Ascending aorta (tissue), 2 donors: ENCODE results near the gene SCUBE2. TPM values are rescaled to one million over a fixed set of nuclear protein-coding genes. Genes with fewer than 3 reads are reported as not detected.

Experiments used
- DNase-seq, 2 donors: peaks; one replicate each; pipeline ENCODE4 v3.0.0-alpha.2; 2019; ENCODE audit warnings: low spot score in 2 of 2
- H3K27ac ChIP-seq, 2 donors: fragments of 200-600 bp; sonication (generic); one replicate each; pipeline ENCODE4 v1.5.1; 2016 to 2017; ENCODE audit warnings: mild to moderate bottlenecking in 1 of 2
- H3K27me3 ChIP-seq: fragments of 200-600 bp; sonication (generic); one replicate; pipeline ENCODE4 v1.5.1; 2017
- H3K36me3 ChIP-seq, 2 donors: fragments of 200-600 bp; sonication (generic); one replicate each; pipeline ENCODE4 v1.5.1; 2016
- H3K4me1 ChIP-seq, 2 donors: fragments of 200-600 bp; sonication (generic); one replicate each; pipeline ENCODE4 v1.5.1; 2016 to 2017; ENCODE audit warnings: mild to moderate bottlenecking in 1 of 2
- H3K4me3 ChIP-seq, 2 donors: fragments of 200-600 bp; sonication (generic); one replicate each; pipeline ENCODE4 v1.5.1; 2016 to 2017; ENCODE audit warnings: mild to moderate bottlenecking in 1 of 2
- H3K9me3 ChIP-seq, 2 donors: fragments of 200-600 bp; sonication (generic); one replicate each; pipeline ENCODE4 v1.5.1; 2016
- intact Hi-C: fragments of 100-400 bp; cut with DNase I; formaldehyde crosslinking; loops from one replicate; pipeline ENCODE4 v1.15.1; 2023
- total RNA-seq: library from RNA; depleted of rRNA; stranded (reverse); fragments of >200 nt; gene quantifications from one replicate; pipeline ENCODE4 v1.1.0, GENCODE V29; 2016
- TF ChIP-seq, protein P1 (sequence below), 3 experiments: fragments of 200-600 bp in 2 of 3; fragments of 450-650 bp in 1 of 3; sonication (generic) in 2 of 3; IDR thresholded peaks; one replicate each; pipeline ENCODE4 v1.5.1; 2016 to 2019; ENCODE audit warnings: antibody characterized with exemption in 3 of 3, mild to moderate bottlenecking in 1 of 3, moderate library complexity in 1 of 3

Gene SCUBE2
- total RNA-seq, 1 donor from 2014 or later = 1.1 TPM

DNA sequence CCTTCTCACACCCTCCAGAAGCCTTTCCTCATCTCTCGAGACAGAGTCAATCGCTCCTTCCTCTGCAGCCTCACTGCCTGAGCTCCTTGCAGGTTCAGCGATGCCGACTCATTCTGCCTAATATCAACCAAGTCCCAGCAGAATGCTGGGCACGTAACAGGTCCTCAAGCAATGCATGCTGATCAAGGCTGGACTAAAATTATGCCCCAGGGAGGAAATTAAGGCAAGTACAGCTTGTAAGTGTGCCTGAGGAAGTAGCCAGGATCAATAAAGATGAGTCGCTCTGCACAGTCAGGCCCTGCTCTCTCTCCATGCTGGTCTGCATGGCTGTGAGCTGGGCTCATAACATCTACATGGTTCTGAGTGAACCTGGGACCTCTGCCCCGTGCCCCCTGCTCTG, 62.0 kb downstream of the SCUBE2 start:
- intact Hi-C loops = no loop called here
- no peak for DNase-seq
- Histone ChIP-seq H3K36me3 (no peaks in the 10 kb centered on the region), H3K27ac (no peak overlapping the region), H3K4me1 (no peaks in the 10 kb centered on the region), H3K9me3 (no peaks in the 10 kb centered on the region), H3K27me3 (no peaks in the 10 kb centered on the region), H3K4me3 (no peak overlapping the region)
- TF ChIP-seq, protein P1, sequence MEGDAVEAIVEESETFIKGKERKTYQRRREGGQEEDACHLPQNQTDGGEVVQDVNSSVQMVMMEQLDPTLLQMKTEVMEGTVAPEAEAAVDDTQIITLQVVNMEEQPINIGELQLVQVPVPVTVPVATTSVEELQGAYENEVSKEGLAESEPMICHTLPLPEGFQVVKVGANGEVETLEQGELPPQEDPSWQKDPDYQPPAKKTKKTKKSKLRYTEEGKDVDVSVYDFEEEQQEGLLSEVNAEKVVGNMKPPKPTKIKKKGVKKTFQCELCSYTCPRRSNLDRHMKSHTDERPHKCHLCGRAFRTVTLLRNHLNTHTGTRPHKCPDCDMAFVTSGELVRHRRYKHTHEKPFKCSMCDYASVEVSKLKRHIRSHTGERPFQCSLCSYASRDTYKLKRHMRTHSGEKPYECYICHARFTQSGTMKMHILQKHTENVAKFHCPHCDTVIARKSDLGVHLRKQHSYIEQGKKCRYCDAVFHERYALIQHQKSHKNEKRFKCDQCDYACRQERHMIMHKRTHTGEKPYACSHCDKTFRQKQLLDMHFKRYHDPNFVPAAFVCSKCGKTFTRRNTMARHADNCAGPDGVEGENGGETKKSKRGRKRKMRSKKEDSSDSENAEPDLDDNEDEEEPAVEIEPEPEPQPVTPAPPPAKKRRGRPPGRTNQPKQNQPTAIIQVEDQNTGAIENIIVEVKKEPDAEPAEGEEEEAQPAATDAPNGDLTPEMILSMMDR (IDR thresholded peaks at IDR 0.05) = no peak

DNA sequence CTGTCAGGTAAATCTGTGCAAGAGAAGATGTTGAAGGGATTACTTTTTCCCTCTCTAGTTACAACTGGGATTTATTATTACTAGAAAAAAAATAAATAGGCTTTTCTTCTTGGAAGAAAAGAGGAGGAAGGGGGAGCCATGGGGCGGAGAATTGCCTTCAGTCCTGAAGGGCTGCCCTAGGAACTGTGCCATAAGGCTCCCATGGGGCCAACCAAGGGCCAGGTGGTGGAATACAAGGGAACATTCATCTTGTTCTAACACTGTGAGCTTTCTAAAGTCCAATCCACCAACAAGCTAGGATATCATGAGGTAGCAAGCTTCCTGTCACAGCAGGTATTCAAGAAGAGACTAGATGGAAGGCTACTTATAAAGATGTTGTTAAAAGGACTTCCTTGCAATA, 62.8 kb downstream of the SCUBE2 start:
- Histone ChIP-seq H3K27ac (no peak overlapping the region), H3K4me1 (no peaks in the 10 kb centered on the region), H3K9me3 (no peaks in the 10 kb centered on the region), H3K27me3 (no peaks in the 10 kb centered on the region), H3K36me3 (no peaks in the 10 kb centered on the region), H3K4me3 (no peak overlapping the region)
- intact Hi-C loops = no loop called here
- TF ChIP-seq, protein P1 (IDR thresholded peaks at IDR 0.05) = no peak
- no peak for DNase-seq

DNA sequence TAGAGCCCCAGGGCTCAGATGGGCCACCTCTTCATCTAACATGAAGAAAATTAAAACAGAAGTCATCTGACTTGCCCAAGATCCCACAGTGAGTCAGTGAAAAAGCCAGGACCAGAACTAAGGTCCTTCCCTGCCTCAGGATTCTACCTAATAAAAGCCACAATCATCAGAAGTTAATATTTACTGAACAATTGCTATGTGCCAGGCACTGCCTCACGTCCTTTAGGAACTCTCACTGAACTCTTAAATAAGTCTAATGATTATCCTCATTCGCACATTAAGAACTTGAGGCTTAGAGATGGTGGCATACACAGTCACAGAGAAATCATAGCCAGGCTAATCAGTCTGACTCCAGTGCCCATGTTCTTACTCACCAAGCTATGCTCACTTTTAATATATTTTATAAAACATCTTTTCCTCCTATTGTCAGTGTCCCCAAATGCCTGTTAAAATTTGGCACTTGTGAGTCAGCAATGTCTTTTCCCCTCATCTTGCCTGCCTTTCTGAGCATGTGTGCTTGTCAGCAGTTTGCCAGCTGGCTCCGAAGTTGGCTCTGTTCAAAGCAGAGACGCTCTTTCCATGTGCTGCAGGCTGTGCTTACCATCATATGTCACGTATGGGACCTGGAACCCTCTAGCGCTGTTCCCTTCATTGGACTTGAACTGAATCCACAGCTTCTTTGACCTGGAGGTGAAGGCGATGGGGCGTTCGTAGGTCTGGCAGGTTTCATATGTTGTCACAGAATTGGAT, 66.1 kb downstream of the SCUBE2 start:
- Histone ChIP-seq H3K9me3 (no peaks in the 10 kb centered on the region), H3K27me3 (no peaks in the 10 kb centered on the region), H3K4me3 (no peak overlapping the region), H3K4me1 (no peaks in the 10 kb centered on the region), H3K27ac (no peak overlapping the region), H3K36me3 (no peaks in the 10 kb centered on the region)
- DNase-seq = no peak
- intact Hi-C loops = no loop called here
- TF ChIP-seq, protein P1 (IDR thresholded peaks at IDR 0.05) = no peak

DNA sequence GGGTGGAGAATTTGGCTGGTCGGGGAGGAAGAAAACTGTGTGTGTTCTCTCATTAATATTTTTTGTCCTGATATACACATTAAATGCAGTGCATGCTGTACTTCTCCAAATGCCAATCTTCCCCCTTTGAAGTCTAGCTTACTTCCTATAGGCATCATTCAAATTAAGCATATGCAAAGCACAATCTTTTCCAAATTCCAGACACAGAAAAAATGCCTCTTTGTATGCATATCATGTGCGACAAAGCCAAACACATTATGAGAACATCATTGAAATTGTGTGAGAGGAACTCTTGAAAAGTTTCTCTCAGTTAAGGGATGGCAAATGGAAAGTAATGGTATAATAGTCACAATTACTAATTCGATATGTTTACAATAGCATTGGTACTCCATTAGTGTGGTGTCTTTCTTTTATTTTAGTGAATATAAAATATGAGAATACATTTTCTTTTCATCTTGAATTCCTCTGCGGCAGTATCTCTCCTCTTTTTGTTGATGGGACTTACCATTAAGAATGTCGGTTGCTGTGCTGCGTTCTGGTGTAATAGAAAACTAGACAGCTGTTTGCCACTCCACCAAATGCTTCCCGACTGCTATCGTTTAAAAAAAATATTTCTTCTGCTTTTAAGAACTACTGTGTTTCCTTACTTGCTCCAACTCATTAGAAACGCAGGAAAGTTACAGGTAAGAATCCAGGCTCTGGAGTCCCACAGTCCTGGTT, 68.3 kb downstream of the SCUBE2 start:
- intact Hi-C loops = no loop called here

DNA sequence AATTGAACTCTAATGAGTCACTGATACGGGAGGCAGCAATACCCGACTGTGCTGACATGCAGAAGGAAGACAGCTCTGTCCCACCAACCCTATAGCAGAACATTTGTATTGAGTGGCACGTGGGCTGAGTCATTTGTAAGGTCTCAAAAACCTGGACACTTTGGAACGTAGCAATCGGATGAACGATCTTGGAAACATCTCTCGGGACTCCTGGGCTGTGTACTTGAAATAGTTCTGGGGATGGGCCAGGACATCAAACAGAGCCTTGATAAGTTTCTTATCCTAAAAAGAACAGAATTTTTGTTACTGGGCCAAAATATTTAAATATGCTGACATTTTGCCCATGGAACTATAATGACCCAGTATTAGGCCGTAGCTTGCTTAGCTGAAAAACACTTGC, 70.5 kb downstream of the SCUBE2 start:
- Histone ChIP-seq H3K27ac (no peak overlapping the region), H3K27me3 (no peaks in the 10 kb centered on the region), H3K4me3 (no peak overlapping the region), H3K4me1 (no peaks in the 10 kb centered on the region), H3K36me3 (no peaks in the 10 kb centered on the region), H3K9me3 (no peaks in the 10 kb centered on the region)
- intact Hi-C loops = no loop called here
- no peak for DNase-seq
- TF ChIP-seq, protein P1 (IDR thresholded peaks at IDR 0.05) = no peak

More for the DNA sequence above, 68.3 kb downstream of the SCUBE2 start:
- Histone ChIP-seq H3K4me1 (no peaks in the 10 kb centered on the region), H3K9me3 (no peaks in the 10 kb centered on the region), H3K27ac (no peak overlapping the region), H3K36me3 (no peaks in the 10 kb centered on the region), H3K4me3 (no peak overlapping the region), H3K27me3 (no peaks in the 10 kb centered on the region)
- no peak for DNase-seq
- TF ChIP-seq, protein P1 (IDR thresholded peaks at IDR 0.05) = no peak
